A549 (cell line): ENCODE results near the gene ANG.

Experiments
- CHD4 ChIP-seq: fragments of 200-600 bp; sonication (generic); IDR thresholded peaks from 2 replicates; pipeline ENCODE4 v1.6.1; 2016; ENCODE audit warnings: antibody characterized with exemption, mild to moderate bottlenecking, borderline replicate concordance
- EP300 ChIP-seq, 2 experiments: fragments of >200 bp; sonication (Bioruptor Twin); formaldehyde crosslinking; IDR thresholded peaks; 2 replicates in 1 of 2; 3 replicates in 1 of 2; pipeline ENCODE4 v1.6.1; 2016 to 2017
- KDM5A ChIP-seq: fragments of 200-600 bp; sonication (generic); IDR thresholded peaks from 2 replicates; pipeline ENCODE4 v1.6.1; 2016; ENCODE audit warnings: antibody characterized with exemption, mild to moderate bottlenecking
- MYC ChIP-seq: IDR thresholded peaks from 2 replicates; pipeline ENCODE4 v1.6.1; 2012; ENCODE audit warnings: mild to moderate bottlenecking, inconsistent platforms, low read length, improper control_type of control experiment, borderline replicate concordance
- POLR2A ChIP-seq: IDR thresholded peaks from 2 replicates; pipeline ENCODE4 v1.6.1; 2012; ENCODE audit warnings: mild to moderate bottlenecking, low read length
- RARB ChIP-seq: fragments of 250-450 bp; sonication (Bioruptor Pico); IDR thresholded peaks from 2 replicates; pipeline ENCODE4 v1.8.0; 2021; ENCODE audit warnings: mild to moderate bottlenecking, moderate library complexity
- SMC3 ChIP-seq: fragments of >200 bp; sonication (Bioruptor Twin); formaldehyde crosslinking; IDR thresholded peaks from 3 replicates; pipeline ENCODE4 v1.6.1; 2018; ENCODE audit warnings: inconsistent platforms
- TP53 ChIP-seq: fragments of 250-450 bp; sonication (Bioruptor Pico); IDR thresholded peaks from 2 replicates; pipeline ENCODE4 v1.5.0; 2021; ENCODE audit warnings: mild to moderate bottlenecking, moderate library complexity
- TF ChIP-seq, protein P1 (sequence below): fragments of >200 bp; sonication (Bioruptor Twin); formaldehyde crosslinking; IDR thresholded peaks from 3 replicates; pipeline ENCODE4 v1.5.1; 2016
- TF ChIP-seq, protein P2 (sequence below): IDR thresholded peaks from 2 replicates; pipeline ENCODE4 v1.6.1; 2012

DNA sequence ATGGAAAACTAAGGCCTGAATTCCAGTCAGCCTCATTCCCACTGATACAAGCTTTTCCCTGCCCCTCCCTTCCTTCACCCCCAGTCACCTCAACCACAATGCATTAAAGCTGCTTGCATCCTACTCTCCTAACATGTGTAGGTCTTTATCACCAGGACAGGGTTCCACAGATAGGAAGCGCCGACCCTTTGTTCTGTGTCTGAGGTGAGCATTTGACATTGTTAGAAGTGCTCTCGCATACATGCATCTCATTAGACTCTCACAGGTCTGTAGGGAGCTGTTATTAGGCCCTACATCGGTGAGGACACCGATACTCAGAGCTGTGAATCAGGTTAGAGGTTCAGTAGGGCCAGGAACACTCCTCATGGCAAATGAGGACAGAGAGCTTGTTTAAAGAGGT lies 43.9 kb downstream of the ANG start:
- TF ChIP-seq, protein P1, sequence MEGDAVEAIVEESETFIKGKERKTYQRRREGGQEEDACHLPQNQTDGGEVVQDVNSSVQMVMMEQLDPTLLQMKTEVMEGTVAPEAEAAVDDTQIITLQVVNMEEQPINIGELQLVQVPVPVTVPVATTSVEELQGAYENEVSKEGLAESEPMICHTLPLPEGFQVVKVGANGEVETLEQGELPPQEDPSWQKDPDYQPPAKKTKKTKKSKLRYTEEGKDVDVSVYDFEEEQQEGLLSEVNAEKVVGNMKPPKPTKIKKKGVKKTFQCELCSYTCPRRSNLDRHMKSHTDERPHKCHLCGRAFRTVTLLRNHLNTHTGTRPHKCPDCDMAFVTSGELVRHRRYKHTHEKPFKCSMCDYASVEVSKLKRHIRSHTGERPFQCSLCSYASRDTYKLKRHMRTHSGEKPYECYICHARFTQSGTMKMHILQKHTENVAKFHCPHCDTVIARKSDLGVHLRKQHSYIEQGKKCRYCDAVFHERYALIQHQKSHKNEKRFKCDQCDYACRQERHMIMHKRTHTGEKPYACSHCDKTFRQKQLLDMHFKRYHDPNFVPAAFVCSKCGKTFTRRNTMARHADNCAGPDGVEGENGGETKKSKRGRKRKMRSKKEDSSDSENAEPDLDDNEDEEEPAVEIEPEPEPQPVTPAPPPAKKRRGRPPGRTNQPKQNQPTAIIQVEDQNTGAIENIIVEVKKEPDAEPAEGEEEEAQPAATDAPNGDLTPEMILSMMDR = no peak
- TF ChIP-seq KDM5A (no peak), EP300 (IDR thresholded peaks at IDR 0.05) (no peak), MYC (no peak), POLR2A (no peak), TP53 (CRISPR knock-in tag) (no peak), RARB (CRISPR knock-in tag) (no peak), CHD4 (no peak), SMC3 (no peak)
- TF ChIP-seq, protein P2, sequence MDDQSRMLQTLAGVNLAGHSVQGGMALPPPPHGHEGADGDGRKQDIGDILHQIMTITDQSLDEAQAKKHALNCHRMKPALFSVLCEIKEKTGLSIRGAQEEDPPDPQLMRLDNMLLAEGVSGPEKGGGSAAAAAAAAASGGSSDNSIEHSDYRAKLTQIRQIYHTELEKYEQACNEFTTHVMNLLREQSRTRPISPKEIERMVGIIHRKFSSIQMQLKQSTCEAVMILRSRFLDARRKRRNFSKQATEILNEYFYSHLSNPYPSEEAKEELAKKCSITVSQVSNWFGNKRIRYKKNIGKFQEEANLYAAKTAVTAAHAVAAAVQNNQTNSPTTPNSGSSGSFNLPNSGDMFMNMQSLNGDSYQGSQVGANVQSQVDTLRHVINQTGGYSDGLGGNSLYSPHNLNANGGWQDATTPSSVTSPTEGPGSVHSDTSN = no peak
